ENCODE data around the gene MYL9. TPM values are rescaled to one million over a fixed set of nuclear protein-coding genes. Genes with fewer than 3 reads are reported as not detected.
"Not testable (repeated sequence)": the region's sequence is repeated elsewhere in the genome, so short reads cannot be mapped to it uniquely, and the experiment has no call there.

MYL9 gene
- total RNA-seq, 4 donors from 2014 or later, result 18.5 to 1,447 (median 245) TPM

- Histone ChIP-seq H3K4me3 (no peak overlapping the region), H3K9me3 (no peaks in the 10 kb centered on the region), H3K27me3 (no peaks in the 10 kb centered on the region), H3K36me3 (no peaks in the 10 kb centered on the region), H3K4me1 (no peaks in the 10 kb centered on the region), H3K27ac (no peak overlapping the region)
- intact Hi-C loops (cut with DNase I; ENCODE audit: low total_unique reads), result no loop called here
- TF ChIP-seq CTCF (IDR thresholded peaks at IDR 0.05) (no peak), POLR2A (IDR thresholded peaks at IDR 0.05) (no peak)
- DNase-seq, result no peak
Measured at GRCh38 chr20:36562724-36563123, 21.4 kb downstream of the MYL9 start.

GRCh38 chr20:36563374-36563773 lies 22.1 kb downstream of the MYL9 start:
- Histone ChIP-seq H3K4me3 (no peak overlapping the region), H3K9me3 (no peaks in the 10 kb centered on the region), H3K4me1 (no peaks in the 10 kb centered on the region), H3K27me3 (no peaks in the 10 kb centered on the region), H3K36me3 (no peaks in the 10 kb centered on the region), H3K27ac (no peak overlapping the region)
- TF ChIP-seq POLR2A (IDR thresholded peaks at IDR 0.05) (no peak), CTCF (IDR thresholded peaks at IDR 0.05) (no peak)
- no peak for DNase-seq
- intact Hi-C loops (cut with DNase I; ENCODE audit: low total_unique reads), result no loop called here

- H3K27ac ChIP-seq; H3K27me3 ChIP-seq; H3K4me3 ChIP-seq; H3K9me3 ChIP-seq; H3K4me1 ChIP-seq; H3K36me3 ChIP-seq; DNase-seq; intact Hi-C loops (cut with DNase I; ENCODE audit: low total_unique reads): not testable (repeated sequence)
Measured at GRCh38 chr20:36564078-36564725, 22.9 kb downstream of the MYL9 start.

- intact Hi-C loops (cut with DNase I; ENCODE audit: low total_unique reads); H3K9me3 ChIP-seq; H3K27ac ChIP-seq; H3K36me3 ChIP-seq; DNase-seq; H3K4me3 ChIP-seq; H3K27me3 ChIP-seq; H3K4me1 ChIP-seq: not testable (repeated sequence)
Measured at GRCh38 chr20:36564726-36565121, 23.4 kb downstream of the MYL9 start.

GRCh38 chr20:36565520-36565919 lies 24.2 kb downstream of the MYL9 start:
- H3K36me3 ChIP-seq, result no peaks in the 10 kb centered on the region
- no peaks in the 10 kb centered on the region for H3K9me3 ChIP-seq

More at GRCh38 chr20:36565520-36565919, 24.2 kb downstream of the MYL9 start:
- Histone ChIP-seq H3K27me3 (no peaks in the 10 kb centered on the region), H3K4me1 (no peaks in the 10 kb centered on the region), H3K4me3 (no peak overlapping the region), H3K27ac (no peak overlapping the region)
- intact Hi-C loops (cut with DNase I; ENCODE audit: low total_unique reads), result no loop called here
- TF ChIP-seq POLR2A (IDR thresholded peaks at IDR 0.05) (no peak), CTCF (IDR thresholded peaks at IDR 0.05) (no peak)
- DNase-seq, result no peak

Measured in uterus (tissue), 4 donors.